Prostate gland (tissue), 2 donors: ENCODE data around the gene TUBAL3. TPM values are rescaled to one million over a fixed set of nuclear protein-coding genes. Genes with fewer than 3 reads are reported as not detected.

Experiments used
- DNase-seq: peaks from one replicate; pipeline ENCODE4 v3.0.0-alpha.2; 2019; ENCODE audit warnings: low spot score
- H3K27ac ChIP-seq, 2 donors: fragments of 200-600 bp; sonication (generic); 2 replicates each; pipeline ENCODE4 v1.5.1; 2017 to 2019
- H3K27me3 ChIP-seq: fragments of 200-600 bp; sonication (generic); replicated peaks from 2 replicates; pipeline ENCODE4 v1.5.1; 2019; ENCODE audit not compliant: insufficient read depth
- H3K36me3 ChIP-seq, 2 donors: fragments of 200-600 bp; sonication (generic); 1 replicate in 1 of 2; 2 replicates in 1 of 2; pipeline versions ENCODE4 v1.5.1 to v1.8.1; 2017 to 2019
- H3K4me1 ChIP-seq: fragments of 200-600 bp; sonication (generic); replicated peaks from 2 replicates; pipeline ENCODE4 v1.5.1; 2019
- H3K4me3 ChIP-seq, 2 donors: fragments of 200-600 bp; sonication (generic); 2 replicates each; pipeline ENCODE4 v1.5.1; 2017 to 2019
- H3K9me3 ChIP-seq: fragments of 200-600 bp; sonication (generic); 2 replicates; pipeline ENCODE4 v1.5.1; 2017
- CTCF ChIP-seq, 4 experiments: fragments of 200-600 bp in 2 of 4; fragments of 450-650 bp in 2 of 4; sonication (generic) in 2 of 4; IDR thresholded peaks; 1 replicate in 3 of 4; 2 replicates in 1 of 4; pipeline ENCODE4 v1.5.1; 2016 to 2019; ENCODE audit warnings: antibody characterized with exemption in 4 of 4, mild to moderate bottlenecking in 2 of 4, moderate library complexity in 2 of 4
- POLR2A ChIP-seq: fragments of 450-650 bp; IDR thresholded peaks from one replicate; pipeline ENCODE4 v1.6.1; 2016; ENCODE audit warnings: antibody characterized with exemption, mild to moderate bottlenecking
- POLR2AphosphoS5 ChIP-seq: sonication (generic); formaldehyde crosslinking; IDR thresholded peaks from one replicate; pipeline ENCODE4 v1.6.1; 2017; ENCODE audit warnings: antibody characterized with exemption
- WGBS: methylation state at CpG from one replicate; pipeline ENCODE4 v1.1.5; 2018; 5-methylcytosine and 5-hydroxymethylcytosine counted together
- intact Hi-C: fragments of 100-400 bp; cut with DNase I; formaldehyde crosslinking; loops from one replicate; pipeline ENCODE4 v1.14.2; 2022
- total RNA-seq, 2 donors: library from RNA; depleted of rRNA; stranded (reverse); fragments of >200 nt; gene quantifications; one replicate each; pipeline ENCODE4 v1.1.0, GENCODE V29; 2016

Gene TUBAL3
- total RNA-seq, 2 donors from 2014 or later: 1.1 TPM; not detected in 1

DNA sequence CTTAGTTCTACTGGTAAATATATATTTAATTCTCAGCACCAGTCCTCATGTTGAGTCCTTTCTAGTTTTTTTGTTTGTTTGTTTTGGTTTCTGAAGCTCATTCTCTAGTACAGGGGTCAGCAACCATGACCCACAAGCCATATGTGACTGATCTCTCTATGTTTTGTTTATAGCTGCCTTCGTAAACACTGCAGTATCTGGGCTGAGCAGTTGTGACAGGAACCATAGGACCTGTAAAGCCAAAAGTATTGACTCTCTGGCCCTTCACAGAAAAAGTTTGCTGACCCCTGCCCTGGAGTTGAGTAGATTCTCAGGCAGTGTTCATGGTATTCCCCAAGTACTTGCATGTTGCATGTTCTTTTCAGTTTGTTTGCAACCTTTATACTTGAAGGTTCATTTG is 28.6 kb upstream of the TUBAL3 start:
- Histone ChIP-seq H3K9me3 (no peaks in the 10 kb centered on the region), H3K36me3 (no peaks in the 10 kb centered on the region), H3K4me1 (no peaks in the 10 kb centered on the region), H3K4me3 (no peak overlapping the region), H3K27ac (no peak overlapping the region), H3K27me3 (no peaks in the 10 kb centered on the region)
- intact Hi-C loops: loop anchor here (10.0 kb wide), 1 partner anchor 608 kb away; the partner anchor contains the start of gene AKR1E2
- DNase-seq: no peak
- TF ChIP-seq CTCF (IDR thresholded peaks at IDR 0.05): no peak
- TF ChIP-seq POLR2A: no peak
- no peak for TF ChIP-seq POLR2AphosphoS5
- WGBS: 80% methylated on average over 1 of the region's 1 CpG

- 65% methylated on average over 2 of the region's 2 CpGs for WGBS
- Histone ChIP-seq H3K27ac (no peak overlapping the region), H3K9me3 (no peaks in the 10 kb centered on the region), H3K27me3 (no peaks in the 10 kb centered on the region), H3K4me1 (no peaks in the 10 kb centered on the region), H3K4me3 (no peak overlapping the region), H3K36me3 (no peaks in the 10 kb centered on the region)
- no peak for DNase-seq
- no peak for TF ChIP-seq POLR2AphosphoS5
- no peak for TF ChIP-seq POLR2A
- no peak for TF ChIP-seq CTCF (IDR thresholded peaks at IDR 0.05)
- intact Hi-C loops: no loop called here
These were observed 23.5 kb upstream of the TUBAL3 start for GRCh38 chr10:5428133-5428532.

DNA sequence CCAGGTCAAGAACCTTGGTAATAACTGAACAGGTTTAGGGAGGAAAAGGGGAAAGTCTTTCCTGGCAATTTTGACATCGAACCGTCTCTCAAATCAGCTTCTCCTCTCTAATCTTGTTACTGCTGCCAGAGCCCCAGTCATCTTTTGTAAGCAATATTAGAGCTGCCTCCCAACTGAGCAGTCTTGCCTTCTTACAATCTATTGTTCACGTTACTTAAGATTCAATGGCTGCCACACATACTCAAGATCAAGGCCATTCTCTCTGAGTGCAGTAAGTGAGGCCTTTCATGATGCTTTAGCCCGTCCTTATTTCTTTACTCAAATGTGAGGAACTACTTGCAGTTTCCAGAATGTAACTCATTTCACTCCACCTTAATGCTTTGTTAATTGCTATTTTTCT is 20.1 kb upstream of the TUBAL3 start:
- DNase-seq: no peak
- intact Hi-C loops: no loop called here
- WGBS: 65% methylated on average over 4 of the region's 4 CpGs

DNA sequence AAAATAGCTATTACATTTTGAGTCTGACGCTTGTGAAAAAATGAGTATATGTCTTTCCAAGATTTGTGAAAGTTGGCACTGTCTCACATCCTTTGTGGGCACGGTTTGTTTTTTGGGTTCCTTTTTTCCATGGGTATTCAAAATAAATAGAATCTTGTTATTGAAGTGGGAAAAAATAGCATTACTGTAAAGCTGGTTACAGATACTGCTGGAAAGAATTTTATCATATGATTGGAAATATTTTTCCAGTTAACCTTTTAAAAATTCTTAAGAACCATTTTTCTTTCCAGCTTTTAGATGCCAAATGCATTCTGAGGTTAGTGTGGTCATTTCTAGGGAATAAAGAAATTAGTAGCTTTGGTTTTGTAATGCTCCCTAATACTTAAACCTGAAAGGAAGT is 19.1 kb upstream of the TUBAL3 start:
- no peak overlapping the region for H3K4me3 ChIP-seq
- intact Hi-C loops: no loop called here
- no peaks in the 10 kb centered on the region for H3K4me1 ChIP-seq
- H3K9me3 ChIP-seq: no peaks in the 10 kb centered on the region
- no peaks in the 10 kb centered on the region for H3K27me3 ChIP-seq
- no peak for DNase-seq
- H3K27ac ChIP-seq: no peak overlapping the region
- 41% methylated on average over 2 of the region's 2 CpGs for WGBS
- no peaks in the 10 kb centered on the region for H3K36me3 ChIP-seq
- TF ChIP-seq POLR2A (no peak), CTCF (IDR thresholded peaks at IDR 0.05) (no peak)

More for the DNA sequence above, 20.1 kb upstream of the TUBAL3 start:
- no peaks in the 10 kb centered on the region for H3K4me1 ChIP-seq
- no peaks in the 10 kb centered on the region for H3K9me3 ChIP-seq
- no peak for TF ChIP-seq POLR2A
- TF ChIP-seq CTCF (IDR thresholded peaks at IDR 0.05): no peak
- no peak for TF ChIP-seq POLR2AphosphoS5
- no peak overlapping the region for H3K27ac ChIP-seq
- no peak overlapping the region for H3K4me3 ChIP-seq
- no peaks in the 10 kb centered on the region for H3K27me3 ChIP-seq
- no peaks in the 10 kb centered on the region for H3K36me3 ChIP-seq

DNA sequence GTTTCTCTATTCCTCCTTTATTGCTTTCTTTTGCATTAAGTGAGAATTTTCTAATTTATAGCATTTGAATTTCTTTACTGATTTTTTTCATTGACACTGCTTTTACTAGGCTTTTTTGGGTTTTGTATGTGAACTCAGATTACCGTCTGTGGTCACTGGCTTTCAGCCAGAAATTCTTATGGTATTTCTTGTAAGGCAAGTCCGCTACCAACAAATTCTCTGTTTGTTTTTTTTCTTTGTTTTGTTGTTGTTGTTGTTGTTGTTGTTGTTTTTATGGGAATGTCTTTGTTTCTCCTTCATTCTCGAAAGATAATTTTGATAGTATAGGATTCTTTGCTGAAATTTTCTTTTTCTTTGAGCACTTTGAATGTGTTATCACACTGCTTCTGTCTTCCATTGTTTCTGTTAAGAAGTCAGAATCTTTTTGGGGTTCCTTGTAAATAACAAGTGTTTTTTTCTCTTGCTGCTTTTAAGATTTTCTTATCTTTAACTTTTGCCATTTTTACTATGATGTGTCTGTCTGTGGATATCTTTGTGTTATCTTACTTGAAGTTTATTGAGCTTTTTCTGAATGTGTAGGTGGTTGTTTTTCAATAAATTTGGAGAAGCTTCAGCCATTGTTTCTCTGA is 15.0 kb upstream of the TUBAL3 start:
- no peak overlapping the region for H3K27ac ChIP-seq
- DNase-seq: no peak
- H3K4me3 ChIP-seq: no peak overlapping the region
- H3K4me1 ChIP-seq: no peaks in the 10 kb centered on the region
- H3K36me3 ChIP-seq: no peaks in the 10 kb centered on the region
- no peaks in the 10 kb centered on the region for H3K9me3 ChIP-seq
- TF ChIP-seq POLR2A (no peak), CTCF (IDR thresholded peaks at IDR 0.05) (no peak), POLR2AphosphoS5 (no peak)
- intact Hi-C loops: no loop called here
- no peaks in the 10 kb centered on the region for H3K27me3 ChIP-seq
- 78% methylated on average over 3 of the region's 3 CpGs for WGBS
